ENCODE results near the gene FHL1. TPM values are rescaled to one million over a fixed set of nuclear protein-coding genes. Genes with fewer than 3 reads are reported as not detected.

FHL1 gene
- total RNA-seq, 1 donor from 2014 or later: 248 TPM

DNA sequence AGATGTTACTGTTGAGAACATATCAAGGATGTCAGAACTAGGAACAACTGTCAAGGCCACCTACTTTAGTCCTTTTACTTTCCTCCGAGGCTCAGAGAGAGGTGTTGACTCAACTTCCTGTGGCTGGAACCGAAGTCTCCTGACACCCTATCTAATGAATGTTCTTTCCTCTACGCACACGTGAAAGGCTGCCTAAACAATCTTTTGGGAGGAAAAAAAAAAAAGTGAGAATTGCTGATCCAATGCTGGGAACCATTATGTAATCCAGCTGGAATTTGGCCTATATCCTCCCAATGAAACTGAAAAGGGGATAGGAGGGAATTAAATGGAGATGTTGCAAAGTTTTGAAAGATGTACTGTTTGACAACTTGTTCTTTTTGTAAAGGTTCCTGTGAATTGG lies 112.2 kb downstream of the FHL1 start:
- Histone ChIP-seq H3K27ac (peak overlapping the region; percentile 24), H3K4me1 (no peaks in the 10 kb centered on the region), H3K9me3 (no peaks in the 10 kb centered on the region), H3K36me3 (no peaks in the 10 kb centered on the region), H3K27me3 (ENCODE audit: low read depth) (no peaks in the 10 kb centered on the region), H3K4me3 (no peak overlapping the region)
- TF ChIP-seq, protein P1, sequence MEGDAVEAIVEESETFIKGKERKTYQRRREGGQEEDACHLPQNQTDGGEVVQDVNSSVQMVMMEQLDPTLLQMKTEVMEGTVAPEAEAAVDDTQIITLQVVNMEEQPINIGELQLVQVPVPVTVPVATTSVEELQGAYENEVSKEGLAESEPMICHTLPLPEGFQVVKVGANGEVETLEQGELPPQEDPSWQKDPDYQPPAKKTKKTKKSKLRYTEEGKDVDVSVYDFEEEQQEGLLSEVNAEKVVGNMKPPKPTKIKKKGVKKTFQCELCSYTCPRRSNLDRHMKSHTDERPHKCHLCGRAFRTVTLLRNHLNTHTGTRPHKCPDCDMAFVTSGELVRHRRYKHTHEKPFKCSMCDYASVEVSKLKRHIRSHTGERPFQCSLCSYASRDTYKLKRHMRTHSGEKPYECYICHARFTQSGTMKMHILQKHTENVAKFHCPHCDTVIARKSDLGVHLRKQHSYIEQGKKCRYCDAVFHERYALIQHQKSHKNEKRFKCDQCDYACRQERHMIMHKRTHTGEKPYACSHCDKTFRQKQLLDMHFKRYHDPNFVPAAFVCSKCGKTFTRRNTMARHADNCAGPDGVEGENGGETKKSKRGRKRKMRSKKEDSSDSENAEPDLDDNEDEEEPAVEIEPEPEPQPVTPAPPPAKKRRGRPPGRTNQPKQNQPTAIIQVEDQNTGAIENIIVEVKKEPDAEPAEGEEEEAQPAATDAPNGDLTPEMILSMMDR (IDR thresholded peaks at IDR 0.05): no peak
- intact Hi-C loops (cut with DNase I): no loop called here
- DNase-seq: no peak
- ATAC-seq: peak in 1 of 2 donors; percentile 47

DNA sequence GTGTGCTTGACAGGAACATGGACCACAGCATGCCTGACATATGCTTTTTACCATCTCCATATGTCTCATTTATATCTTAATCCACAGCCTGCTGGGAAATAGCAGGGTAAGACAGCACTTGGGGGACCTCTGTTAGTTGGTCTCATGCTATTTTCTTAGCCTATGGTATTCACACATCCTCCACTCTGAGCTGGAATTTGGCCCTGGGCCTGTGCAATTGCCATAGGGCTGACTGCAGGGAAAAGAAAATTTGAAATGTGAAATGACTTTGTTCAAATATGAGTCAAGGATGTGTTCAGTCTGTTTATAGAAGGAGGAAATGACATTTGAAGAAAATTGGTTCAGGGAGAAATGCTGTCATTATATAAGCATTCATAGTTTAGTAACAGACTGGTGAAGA lies 113.4 kb downstream of the FHL1 start:
- no peak for ATAC-seq
- intact Hi-C loops (cut with DNase I): no loop called here
- Histone ChIP-seq H3K27ac (no peak overlapping the region), H3K4me3 (no peak overlapping the region), H3K4me1 (no peaks in the 10 kb centered on the region), H3K27me3 (ENCODE audit: low read depth) (no peaks in the 10 kb centered on the region), H3K9me3 (no peaks in the 10 kb centered on the region), H3K36me3 (no peaks in the 10 kb centered on the region)
- no peak for DNase-seq
- TF ChIP-seq, protein P1 (IDR thresholded peaks at IDR 0.05): no peak

Other genes starting within 250 kb of the FHL1 start
- gene MMGT1, start 173.5 kb upstream of the FHL1 start, total RNA-seq: 28.7 TPM
- 18.0 TPM for gene SLC9A6, start 162.1 kb upstream of the FHL1 start, total RNA-seq
- gene MAP7D3, start 103.9 kb downstream of the FHL1 start, total RNA-seq: 8.2 TPM
- gene ADGRG4, start 153.4 kb downstream of the FHL1 start, total RNA-seq: 0.27 TPM